HepG2 (cell line): ENCODE data around the gene OGFOD3. TPM values are rescaled to one million over a fixed set of nuclear protein-coding genes. Genes with fewer than 3 reads are reported as not detected.

Experiments used
- AGO1 ChIP-seq: fragments of 200-400 bp; formaldehyde crosslinking; IDR thresholded peaks from 2 replicates; pipeline ENCODE4 v1.6.1; 2017; ENCODE audit warnings: mild to moderate bottlenecking, low read depth, low read length, moderate library complexity; ENCODE audit not compliant: poor library complexity, severe bottlenecking
- JUND ChIP-seq: sonication (generic); formaldehyde crosslinking; IDR thresholded peaks from 2 replicates; pipeline ENCODE4 v1.8.0; 2022; ENCODE audit warnings: mild to moderate bottlenecking, missing genetic modification reagents
- SATB2 ChIP-seq: sonication (generic); formaldehyde crosslinking; IDR thresholded peaks from 2 replicates; pipeline ENCODE4 v1.5.0; 2020; ENCODE audit warnings: missing genetic modification reagents
- ZBTB33 ChIP-seq: sonication (generic); formaldehyde crosslinking; IDR thresholded peaks from 2 replicates; pipeline ENCODE4 v1.4.0; 2020; ENCODE audit warnings: missing genetic modification reagents
- ZFX ChIP-seq: sonication (generic); formaldehyde crosslinking; IDR thresholded peaks from 2 replicates; pipeline ENCODE4 v1.4.0; 2020; ENCODE audit warnings: mild to moderate bottlenecking, low read depth, missing genetic modification reagents, moderate library complexity
- ZNF333 ChIP-seq: sonication (generic); formaldehyde crosslinking; IDR thresholded peaks from 2 replicates; pipeline ENCODE4 v1.4.0; 2020; ENCODE audit warnings: mild to moderate bottlenecking, missing genetic modification reagents, borderline replicate concordance
- ZNF337 ChIP-seq: sonication (generic); formaldehyde crosslinking; IDR thresholded peaks from 2 replicates; pipeline ENCODE4 v1.5.1; 2020; ENCODE audit warnings: missing genetic modification reagents, low read depth, mild to moderate bottlenecking, borderline replicate concordance
- ZNF703 ChIP-seq: sonication (generic); formaldehyde crosslinking; IDR thresholded peaks from 2 replicates; pipeline ENCODE4 v1.5.1; 2020; ENCODE audit warnings: missing genetic modification reagents, mild to moderate bottlenecking, moderate library complexity, borderline replicate concordance
- ZNF746 ChIP-seq: sonication (generic); formaldehyde crosslinking; IDR thresholded peaks from 2 replicates; pipeline ENCODE4 v1.8.0; 2022; ENCODE audit warnings: mild to moderate bottlenecking, missing genetic modification reagents
- polyA plus RNA-seq, 8 experiments: library from polyadenylated mRNA; depleted of rRNA in 3 of 8; stranded (reverse) in 7 of 8; unstranded in 1 of 8; fragments of >200 nt; fragmentation: Illumina TruSeq in 4 of 8; extraction: Trizol in 4 of 8; gene quantifications; 2 replicates each; pipeline versions ENCODE4 v1.2.1 to v1.2.3, GENCODE V29; 2011 to 2016; ENCODE audit warnings: low read depth in 4 of 8, missing spikeins in 1 of 8, mixed read lengths in 1 of 8; ENCODE audit not compliant: insufficient read depth in 1 of 8
- total RNA-seq, 5 experiments: library from RNA; depleted of rRNA; stranded (reverse); fragments of >200 nt; fragmentation: Illumina TruSeq; extraction: Trizol; gene quantifications; 2 replicates each; pipeline ENCODE4 v1.2.3, GENCODE V29; 2016; ENCODE audit warnings: low read depth in 1 of 5
- TF ChIP-seq, protein P1 (sequence below): sonication (generic); formaldehyde crosslinking; conservative IDR thresholded peaks from 2 replicates; pipeline ENCODE4 v1.4.0; 2020; ENCODE audit warnings: mild to moderate bottlenecking, missing genetic modification reagents, moderate library complexity
- TF ChIP-seq, protein P2 (sequence below): sonication (generic); formaldehyde crosslinking; IDR thresholded peaks from 2 replicates; pipeline ENCODE4 v1.5.0; 2020; ENCODE audit warnings: missing genetic modification reagents
- TF ChIP-seq, protein P3 (sequence below): sonication (generic); formaldehyde crosslinking; IDR thresholded peaks from 2 replicates; pipeline ENCODE4 v1.9.0; 2021; ENCODE audit warnings: mild to moderate bottlenecking, missing genetic modification reagents
- TF ChIP-seq, protein P4 (sequence below): sonication (generic); formaldehyde crosslinking; IDR thresholded peaks from 2 replicates; pipeline ENCODE4 v1.5.1; 2020; ENCODE audit warnings: mild to moderate bottlenecking, moderate library complexity, missing genetic modification reagents

Gene OGFOD3
- total and polyA plus RNA-seq, 2 of the 13 experiments (the other 11 are each of a cell fraction or from before 2014, with no cell fraction given): 40.0 to 42.1 TPM

GRCh38 chr17:82349287-82349701 lies 69.1 kb downstream of the OGFOD3 start (continued):
- TF ChIP-seq, protein P1, sequence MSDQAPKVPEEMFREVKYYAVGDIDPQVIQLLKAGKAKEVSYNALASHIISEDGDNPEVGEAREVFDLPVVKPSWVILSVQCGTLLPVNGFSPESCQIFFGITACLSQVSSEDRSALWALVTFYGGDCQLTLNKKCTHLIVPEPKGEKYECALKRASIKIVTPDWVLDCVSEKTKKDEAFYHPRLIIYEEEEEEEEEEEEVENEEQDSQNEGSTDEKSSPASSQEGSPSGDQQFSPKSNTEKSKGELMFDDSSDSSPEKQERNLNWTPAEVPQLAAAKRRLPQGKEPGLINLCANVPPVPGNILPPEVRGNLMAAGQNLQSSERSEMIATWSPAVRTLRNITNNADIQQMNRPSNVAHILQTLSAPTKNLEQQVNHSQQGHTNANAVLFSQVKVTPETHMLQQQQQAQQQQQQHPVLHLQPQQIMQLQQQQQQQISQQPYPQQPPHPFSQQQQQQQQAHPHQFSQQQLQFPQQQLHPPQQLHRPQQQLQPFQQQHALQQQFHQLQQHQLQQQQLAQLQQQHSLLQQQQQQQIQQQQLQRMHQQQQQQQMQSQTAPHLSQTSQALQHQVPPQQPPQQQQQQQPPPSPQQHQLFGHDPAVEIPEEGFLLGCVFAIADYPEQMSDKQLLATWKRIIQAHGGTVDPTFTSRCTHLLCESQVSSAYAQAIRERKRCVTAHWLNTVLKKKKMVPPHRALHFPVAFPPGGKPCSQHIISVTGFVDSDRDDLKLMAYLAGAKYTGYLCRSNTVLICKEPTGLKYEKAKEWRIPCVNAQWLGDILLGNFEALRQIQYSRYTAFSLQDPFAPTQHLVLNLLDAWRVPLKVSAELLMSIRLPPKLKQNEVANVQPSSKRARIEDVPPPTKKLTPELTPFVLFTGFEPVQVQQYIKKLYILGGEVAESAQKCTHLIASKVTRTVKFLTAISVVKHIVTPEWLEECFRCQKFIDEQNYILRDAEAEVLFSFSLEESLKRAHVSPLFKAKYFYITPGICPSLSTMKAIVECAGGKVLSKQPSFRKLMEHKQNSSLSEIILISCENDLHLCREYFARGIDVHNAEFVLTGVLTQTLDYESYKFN: peak; percentile 52
- TF ChIP-seq, protein P2, sequence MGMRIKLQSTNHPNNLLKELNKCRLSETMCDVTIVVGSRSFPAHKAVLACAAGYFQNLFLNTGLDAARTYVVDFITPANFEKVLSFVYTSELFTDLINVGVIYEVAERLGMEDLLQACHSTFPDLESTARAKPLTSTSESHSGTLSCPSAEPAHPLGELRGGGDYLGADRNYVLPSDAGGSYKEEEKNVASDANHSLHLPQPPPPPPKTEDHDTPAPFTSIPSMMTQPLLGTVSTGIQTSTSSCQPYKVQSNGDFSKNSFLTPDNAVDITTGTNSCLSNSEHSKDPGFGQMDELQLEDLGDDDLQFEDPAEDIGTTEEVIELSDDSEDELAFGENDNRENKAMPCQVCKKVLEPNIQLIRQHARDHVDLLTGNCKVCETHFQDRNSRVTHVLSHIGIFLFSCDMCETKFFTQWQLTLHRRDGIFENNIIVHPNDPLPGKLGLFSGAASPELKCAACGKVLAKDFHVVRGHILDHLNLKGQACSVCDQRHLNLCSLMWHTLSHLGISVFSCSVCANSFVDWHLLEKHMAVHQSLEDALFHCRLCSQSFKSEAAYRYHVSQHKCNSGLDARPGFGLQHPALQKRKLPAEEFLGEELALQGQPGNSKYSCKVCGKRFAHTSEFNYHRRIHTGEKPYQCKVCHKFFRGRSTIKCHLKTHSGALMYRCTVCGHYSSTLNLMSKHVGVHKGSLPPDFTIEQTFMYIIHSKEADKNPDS (CRISPR knock-in tag): no peak
- no peak for TF ChIP-seq SATB2 (CRISPR knock-in tag)
- TF ChIP-seq, protein P3, sequence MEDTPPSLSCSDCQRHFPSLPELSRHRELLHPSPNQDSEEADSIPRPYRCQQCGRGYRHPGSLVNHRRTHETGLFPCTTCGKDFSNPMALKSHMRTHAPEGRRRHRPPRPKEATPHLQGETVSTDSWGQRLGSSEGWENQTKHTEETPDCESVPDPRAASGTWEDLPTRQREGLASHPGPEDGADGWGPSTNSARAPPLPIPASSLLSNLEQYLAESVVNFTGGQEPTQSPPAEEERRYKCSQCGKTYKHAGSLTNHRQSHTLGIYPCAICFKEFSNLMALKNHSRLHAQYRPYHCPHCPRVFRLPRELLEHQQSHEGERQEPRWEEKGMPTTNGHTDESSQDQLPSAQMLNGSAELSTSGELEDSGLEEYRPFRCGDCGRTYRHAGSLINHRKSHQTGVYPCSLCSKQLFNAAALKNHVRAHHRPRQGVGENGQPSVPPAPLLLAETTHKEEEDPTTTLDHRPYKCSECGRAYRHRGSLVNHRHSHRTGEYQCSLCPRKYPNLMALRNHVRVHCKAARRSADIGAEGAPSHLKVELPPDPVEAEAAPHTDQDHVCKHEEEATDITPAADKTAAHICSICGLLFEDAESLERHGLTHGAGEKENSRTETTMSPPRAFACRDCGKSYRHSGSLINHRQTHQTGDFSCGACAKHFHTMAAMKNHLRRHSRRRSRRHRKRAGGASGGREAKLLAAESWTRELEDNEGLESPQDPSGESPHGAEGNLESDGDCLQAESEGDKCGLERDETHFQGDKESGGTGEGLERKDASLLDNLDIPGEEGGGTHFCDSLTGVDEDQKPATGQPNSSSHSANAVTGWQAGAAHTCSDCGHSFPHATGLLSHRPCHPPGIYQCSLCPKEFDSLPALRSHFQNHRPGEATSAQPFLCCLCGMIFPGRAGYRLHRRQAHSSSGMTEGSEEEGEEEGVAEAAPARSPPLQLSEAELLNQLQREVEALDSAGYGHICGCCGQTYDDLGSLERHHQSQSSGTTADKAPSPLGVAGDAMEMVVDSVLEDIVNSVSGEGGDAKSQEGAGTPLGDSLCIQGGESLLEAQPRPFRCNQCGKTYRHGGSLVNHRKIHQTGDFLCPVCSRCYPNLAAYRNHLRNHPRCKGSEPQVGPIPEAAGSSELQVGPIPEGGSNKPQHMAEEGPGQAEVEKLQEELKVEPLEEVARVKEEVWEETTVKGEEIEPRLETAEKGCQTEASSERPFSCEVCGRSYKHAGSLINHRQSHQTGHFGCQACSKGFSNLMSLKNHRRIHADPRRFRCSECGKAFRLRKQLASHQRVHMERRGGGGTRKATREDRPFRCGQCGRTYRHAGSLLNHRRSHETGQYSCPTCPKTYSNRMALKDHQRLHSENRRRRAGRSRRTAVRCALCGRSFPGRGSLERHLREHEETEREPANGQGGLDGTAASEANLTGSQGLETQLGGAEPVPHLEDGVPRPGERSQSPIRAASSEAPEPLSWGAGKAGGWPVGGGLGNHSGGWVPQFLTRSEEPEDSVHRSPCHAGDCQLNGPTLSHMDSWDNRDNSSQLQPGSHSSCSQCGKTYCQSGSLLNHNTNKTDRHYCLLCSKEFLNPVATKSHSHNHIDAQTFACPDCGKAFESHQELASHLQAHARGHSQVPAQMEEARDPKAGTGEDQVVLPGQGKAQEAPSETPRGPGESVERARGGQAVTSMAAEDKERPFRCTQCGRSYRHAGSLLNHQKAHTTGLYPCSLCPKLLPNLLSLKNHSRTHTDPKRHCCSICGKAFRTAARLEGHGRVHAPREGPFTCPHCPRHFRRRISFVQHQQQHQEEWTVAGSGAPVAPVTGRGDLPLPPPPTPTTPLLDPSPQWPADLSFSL (CRISPR knock-in tag): no peak
- TF ChIP-seq AGO1: no peak
- TF ChIP-seq, protein P4, sequence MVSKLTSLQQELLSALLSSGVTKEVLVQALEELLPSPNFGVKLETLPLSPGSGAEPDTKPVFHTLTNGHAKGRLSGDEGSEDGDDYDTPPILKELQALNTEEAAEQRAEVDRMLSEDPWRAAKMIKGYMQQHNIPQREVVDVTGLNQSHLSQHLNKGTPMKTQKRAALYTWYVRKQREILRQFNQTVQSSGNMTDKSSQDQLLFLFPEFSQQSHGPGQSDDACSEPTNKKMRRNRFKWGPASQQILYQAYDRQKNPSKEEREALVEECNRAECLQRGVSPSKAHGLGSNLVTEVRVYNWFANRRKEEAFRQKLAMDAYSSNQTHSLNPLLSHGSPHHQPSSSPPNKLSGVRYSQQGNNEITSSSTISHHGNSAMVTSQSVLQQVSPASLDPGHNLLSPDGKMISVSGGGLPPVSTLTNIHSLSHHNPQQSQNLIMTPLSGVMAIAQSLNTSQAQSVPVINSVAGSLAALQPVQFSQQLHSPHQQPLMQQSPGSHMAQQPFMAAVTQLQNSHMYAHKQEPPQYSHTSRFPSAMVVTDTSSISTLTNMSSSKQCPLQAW (CRISPR knock-in tag): 0 out of 2 replicates have a peak, but pooled peaks have one; percentile 22
- TF ChIP-seq ZFX (CRISPR knock-in tag): peak; percentile 32; the same call in 1 of the 2 replicates
- no peak for TF ChIP-seq ZNF333 (CRISPR knock-in tag)
- TF ChIP-seq ZNF703 (CRISPR knock-in tag): no peak
- TF ChIP-seq JUND (CRISPR knock-in tag): no peak
- peak; percentile 60; the same call in 1 of the 2 replicates for TF ChIP-seq ZBTB33 (CRISPR knock-in tag)
- no peak for TF ChIP-seq ZNF337 (CRISPR knock-in tag)
- TF ChIP-seq ZNF746: no peak
